Ascending aorta (tissue), 2 donors: ENCODE results near the gene MPI. TPM values are rescaled to one million over a fixed set of nuclear protein-coding genes. Genes with fewer than 3 reads are reported as not detected.
"Not testable (repeated sequence)": the region's sequence is repeated elsewhere in the genome, so short reads cannot be mapped to it uniquely, and the experiment has no call there.

Experiments
- DNase-seq, 2 donors: peaks; one replicate each; pipeline ENCODE4 v3.0.0-alpha.2; 2019; ENCODE audit warnings: low spot score in 2 of 2
- H3K27ac ChIP-seq, 2 donors: fragments of 200-600 bp; sonication (generic); one replicate each; pipeline ENCODE4 v1.5.1; 2016 to 2017; ENCODE audit warnings: mild to moderate bottlenecking in 1 of 2
- H3K27me3 ChIP-seq: fragments of 200-600 bp; sonication (generic); one replicate; pipeline ENCODE4 v1.5.1; 2017
- H3K36me3 ChIP-seq, 2 donors: fragments of 200-600 bp; sonication (generic); one replicate each; pipeline ENCODE4 v1.5.1; 2016
- H3K4me1 ChIP-seq, 2 donors: fragments of 200-600 bp; sonication (generic); one replicate each; pipeline ENCODE4 v1.5.1; 2016 to 2017; ENCODE audit warnings: mild to moderate bottlenecking in 1 of 2
- H3K4me3 ChIP-seq, 2 donors: fragments of 200-600 bp; sonication (generic); one replicate each; pipeline ENCODE4 v1.5.1; 2016 to 2017; ENCODE audit warnings: mild to moderate bottlenecking in 1 of 2
- H3K9me3 ChIP-seq, 2 donors: fragments of 200-600 bp; sonication (generic); one replicate each; pipeline ENCODE4 v1.5.1; 2016
- CTCF ChIP-seq, 3 experiments: fragments of 200-600 bp in 2 of 3; fragments of 450-650 bp in 1 of 3; sonication (generic) in 2 of 3; IDR thresholded peaks; one replicate each; pipeline ENCODE4 v1.5.1; 2016 to 2019; ENCODE audit warnings: antibody characterized with exemption in 3 of 3, mild to moderate bottlenecking in 1 of 3, moderate library complexity in 1 of 3
- intact Hi-C: fragments of 100-400 bp; cut with DNase I; formaldehyde crosslinking; loops from one replicate; pipeline ENCODE4 v1.15.1; 2023
- total RNA-seq: library from RNA; depleted of rRNA; stranded (reverse); fragments of >200 nt; gene quantifications from one replicate; pipeline ENCODE4 v1.1.0, GENCODE V29; 2016

Gene MPI
- total RNA-seq, 1 donor from 2014 or later = 118 TPM

DNA sequence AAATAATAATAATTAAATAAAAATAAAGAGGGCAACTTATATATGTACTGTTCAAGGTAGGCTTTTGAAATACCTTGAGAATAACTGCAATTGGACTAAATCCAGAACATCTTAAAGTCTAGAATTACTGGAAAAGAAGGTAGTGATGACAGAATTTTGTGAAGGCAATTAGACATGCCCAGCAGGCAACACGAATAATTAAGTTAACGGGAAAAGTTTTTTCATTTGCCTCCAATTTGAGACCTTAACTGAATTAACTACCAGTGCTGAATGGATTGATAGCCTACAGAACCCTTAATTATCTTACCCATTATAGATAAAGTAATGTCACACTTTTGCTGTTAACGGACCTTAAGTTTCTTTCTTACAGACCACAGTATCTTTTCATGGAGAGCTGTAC lies 34.7 kb downstream of the MPI start:
- Histone ChIP-seq H3K27ac (no peak overlapping the region), H3K4me3 (no peak overlapping the region), H3K4me1 (no peaks in the 10 kb centered on the region), H3K27me3 (no peaks in the 10 kb centered on the region), H3K36me3 (peaks cover 65 to 79% of the 10 kb centered on the region in 2 donors), H3K9me3 (no peaks in the 10 kb centered on the region)
- no peak for TF ChIP-seq CTCF (IDR thresholded peaks at IDR 0.05)
- intact Hi-C loops = no loop called here
- no peak for DNase-seq

GRCh38 chr15:74928771-74929198 lies 38.9 kb downstream of the MPI start:
- DNase-seq = no peak
- no peaks in the 10 kb centered on the region for H3K27me3 ChIP-seq
- H3K9me3 ChIP-seq = no peaks in the 10 kb centered on the region
- H3K4me1 ChIP-seq = no peaks in the 10 kb centered on the region
- H3K4me3 ChIP-seq = no peak overlapping the region
- no peak overlapping the region for H3K27ac ChIP-seq
- no peak for TF ChIP-seq CTCF (IDR thresholded peaks at IDR 0.05)
- intact Hi-C loops = no loop called here
- peaks cover 43 to 51% of the 10 kb centered on the region in 2 donors for H3K36me3 ChIP-seq

GRCh38 chr15:74933573-74933972 lies 43.7 kb downstream of the MPI start:
- DNase-seq = no peak
- Histone ChIP-seq H3K9me3 (no peaks in the 10 kb centered on the region), H3K27me3 (no peaks in the 10 kb centered on the region), H3K4me3 (no peak overlapping the region), H3K4me1 (peaks cover 8 to 23% of the 10 kb centered on the region in 2 donors), H3K36me3 (peaks cover 21% of the 10 kb centered on the region in 2 donors), H3K27ac (no peak overlapping the region)
- TF ChIP-seq CTCF (IDR thresholded peaks at IDR 0.05) = no peak
- intact Hi-C loops = no loop called here

DNA sequence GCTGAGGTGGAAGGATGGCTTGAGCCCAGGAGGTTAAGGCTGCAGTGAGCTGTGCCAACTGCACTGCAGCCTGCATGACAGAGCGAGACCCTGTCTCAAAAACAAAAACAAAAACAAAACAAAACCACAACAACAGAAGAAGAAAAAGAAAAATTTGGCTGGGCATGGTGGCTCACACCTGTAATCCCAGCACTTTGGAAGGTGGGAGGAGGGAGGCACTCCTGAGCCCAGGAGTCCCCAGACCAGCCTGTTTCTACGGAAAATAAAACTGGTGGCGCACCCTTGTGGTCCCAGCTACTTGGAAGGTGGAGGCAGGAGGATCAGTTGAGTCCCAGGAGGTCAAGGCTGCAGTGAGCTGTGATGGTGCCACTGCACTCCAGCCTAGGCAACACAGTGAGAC lies 45.4 kb downstream of the MPI start:
- H3K4me1 ChIP-seq = peaks cover 8 to 24% of the 10 kb centered on the region in 2 donors
- H3K9me3 ChIP-seq, H3K4me3 ChIP-seq, H3K27ac ChIP-seq, H3K27me3 ChIP-seq, DNase-seq, H3K36me3 ChIP-seq: not testable (repeated sequence)
- intact Hi-C loops = loop anchor here (5.0 kb wide), 2 partner anchors 93 to 153 kb away; partner anchors contain the start of genes CSK and ULK3

DNA sequence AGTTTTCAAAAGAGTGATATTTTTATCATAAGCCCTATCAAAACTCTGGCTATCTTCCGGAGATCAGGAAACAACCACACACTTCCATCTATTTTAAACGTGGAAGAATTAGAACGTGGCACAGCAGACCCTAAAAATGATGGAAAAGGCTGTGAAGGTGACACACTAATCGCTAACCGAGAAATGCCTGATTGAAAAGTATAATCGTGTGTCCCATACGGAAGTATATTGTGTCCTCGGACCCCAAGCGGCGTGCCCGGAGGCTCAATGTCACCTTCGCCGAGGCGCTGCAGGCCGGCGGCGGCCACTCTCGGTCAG lies 47.4 kb downstream of the MPI start:
- H3K4me3 ChIP-seq = peak overlapping the region; percentile 80 to 83
- intact Hi-C loops = loop anchor here (5.0 kb wide), 2 partner anchors 95 to 155 kb away; partner anchors contain the start of genes CSK and ULK3

More for the DNA sequence above, 47.4 kb downstream of the MPI start:
- H3K27me3 ChIP-seq = no peaks in the 10 kb centered on the region
- no peak for DNase-seq
- no peaks in the 10 kb centered on the region for H3K9me3 ChIP-seq
- H3K4me1 ChIP-seq = peaks cover 8 to 24% of the 10 kb centered on the region in 2 donors
- no peaks in the 10 kb centered on the region for H3K36me3 ChIP-seq
- peak overlapping the region; percentile 87 to 88 for H3K27ac ChIP-seq
- TF ChIP-seq CTCF (IDR thresholded peaks at IDR 0.05) = no peak
